Measurements from ENCODE around the gene DHRSX.

DNA sequence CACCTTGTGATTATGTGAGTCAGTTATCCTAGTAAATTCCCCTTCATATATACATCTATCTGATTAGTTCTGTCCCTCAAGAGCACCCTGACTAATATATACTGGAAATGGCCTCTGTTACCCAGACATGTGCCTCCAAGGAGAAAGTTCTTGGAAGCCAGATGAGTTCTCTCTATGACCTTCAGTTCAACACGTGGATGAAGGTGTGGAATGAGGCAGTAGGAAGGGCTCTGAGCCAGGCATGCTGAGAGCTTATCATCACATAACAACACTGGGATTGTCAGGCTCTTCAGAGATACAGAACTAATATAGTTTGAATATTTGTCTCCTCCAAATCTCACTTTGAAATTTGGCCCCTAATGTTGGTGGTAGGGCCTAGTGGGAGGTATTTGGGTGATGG is 44.4 kb upstream of the DHRSX start:
- TF ChIP-seq, protein P1, sequence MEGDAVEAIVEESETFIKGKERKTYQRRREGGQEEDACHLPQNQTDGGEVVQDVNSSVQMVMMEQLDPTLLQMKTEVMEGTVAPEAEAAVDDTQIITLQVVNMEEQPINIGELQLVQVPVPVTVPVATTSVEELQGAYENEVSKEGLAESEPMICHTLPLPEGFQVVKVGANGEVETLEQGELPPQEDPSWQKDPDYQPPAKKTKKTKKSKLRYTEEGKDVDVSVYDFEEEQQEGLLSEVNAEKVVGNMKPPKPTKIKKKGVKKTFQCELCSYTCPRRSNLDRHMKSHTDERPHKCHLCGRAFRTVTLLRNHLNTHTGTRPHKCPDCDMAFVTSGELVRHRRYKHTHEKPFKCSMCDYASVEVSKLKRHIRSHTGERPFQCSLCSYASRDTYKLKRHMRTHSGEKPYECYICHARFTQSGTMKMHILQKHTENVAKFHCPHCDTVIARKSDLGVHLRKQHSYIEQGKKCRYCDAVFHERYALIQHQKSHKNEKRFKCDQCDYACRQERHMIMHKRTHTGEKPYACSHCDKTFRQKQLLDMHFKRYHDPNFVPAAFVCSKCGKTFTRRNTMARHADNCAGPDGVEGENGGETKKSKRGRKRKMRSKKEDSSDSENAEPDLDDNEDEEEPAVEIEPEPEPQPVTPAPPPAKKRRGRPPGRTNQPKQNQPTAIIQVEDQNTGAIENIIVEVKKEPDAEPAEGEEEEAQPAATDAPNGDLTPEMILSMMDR (IDR thresholded peaks at IDR 0.05) = no peak
- TF ChIP-seq EZH2 (IDR thresholded peaks at IDR 0.05; ENCODE audit: borderline replicate concordance, insufficient read depth, low read depth, low read length, poor library complexity, severe bottlenecking) = no peak
